T-helper 1 cell treated with Interleukin-12 subunit alpha and Interleukin-12 subunit beta and Interleukin-4 antibody, amounts not matched to agents 30 ng/mL and 1 ng/mL, for 36 hours (primary cell): ENCODE data around the gene COMP. TPM values are rescaled to one million over a fixed set of nuclear protein-coding genes. Genes with fewer than 3 reads are reported as not detected.

Experiments used
- intact Hi-C: fragments of 100-400 bp; cut with micrococcal nuclease; formaldehyde crosslinking; loops from one replicate; pipeline ENCODE4 v1.15.1; 2024
- total RNA-seq: library from RNA; stranded (reverse); gene quantifications from 2 replicates; pipeline ENCODE4 v1.2.3, GENCODE V29; 2022

COMP gene
- total RNA-seq, 1 donor from 2014 or later: not detected

- intact Hi-C loops: no loop called here
Observed at GRCh38 chr19:18772620-18773587, 18.2 kb downstream of the COMP start.

- intact Hi-C loops: no loop called here
Observed at GRCh38 chr19:18771328-18772242, 19.5 kb downstream of the COMP start.

- intact Hi-C loops: no loop called here
Observed at GRCh38 chr19:18770663-18771327, 20.3 kb downstream of the COMP start.

GRCh38 chr19:18769989-18770528, 21.0 kb downstream of the COMP start:
- intact Hi-C loops: no loop called here

GRCh38 chr19:18768997-18769891, 21.9 kb downstream of the COMP start:
- intact Hi-C loops: no loop called here

- intact Hi-C loops: no loop called here
Observed at GRCh38 chr19:18768046-18768771, 22.9 kb downstream of the COMP start.

- intact Hi-C loops: no loop called here
Observed at GRCh38 chr19:18765224-18765623, 25.9 kb downstream of the COMP start.

- intact Hi-C loops: no loop called here
Observed at GRCh38 chr19:18764591-18765051, 26.5 kb downstream of the COMP start.

GRCh38 chr19:18763674-18764590, 27.2 kb downstream of the COMP start:
- intact Hi-C loops: no loop called here

GRCh38 chr19:18762125-18763023, 28.7 kb downstream of the COMP start:
- intact Hi-C loops: no loop called here

- intact Hi-C loops: no loop called here
Observed at GRCh38 chr19:18761531-18762110, 29.5 kb downstream of the COMP start.

- intact Hi-C loops: no loop called here
Observed at GRCh38 chr19:18760440-18761383, 30.4 kb downstream of the COMP start.

GRCh38 chr19:18759995-18760426, 31.1 kb downstream of the COMP start:
- intact Hi-C loops: no loop called here

- intact Hi-C loops: no loop called here
Observed at GRCh38 chr19:18759304-18759994, 31.7 kb downstream of the COMP start.

GRCh38 chr19:18756896-18757295, 34.2 kb downstream of the COMP start:
- intact Hi-C loops: no loop called here
